IMR-90 (cell line): ENCODE data around the gene MAP4. TPM values are rescaled to one million over a fixed set of nuclear protein-coding genes. Genes with fewer than 3 reads are reported as not detected.

Experiments
- ATAC-seq: fragments of 200-7000 bp; cut with Tn5 transposase; 2 replicates; pipeline ENCODE4 v1.9.1; 2020; ENCODE audit warnings: low read depth, mild to moderate bottlenecking, moderate library complexity
- BruUV-seq: library from RNA; stranded (reverse); fragments of 400-500 nt; replicated peaks from 2 replicates; lab custom pipeline; 2021; lab: Mats Ljungman, UMichigan
- CTCF ChIA-PET: fragments of 300-600 bp; formaldehyde crosslinking; extraction: SDS; loops from one replicate; lab custom pipeline; 2021; ENCODE audit warnings: antibody characterized with exemption; lab: Yijun Ruan, JAX
- POLR2A ChIA-PET: fragments of 300-600 bp; sonication (Branson Sonifier 250); formaldehyde crosslinking; loops from one replicate; lab custom pipeline; 2022; ENCODE audit warnings: antibody characterized with exemption; ENCODE audit not compliant: unreplicated experiment; lab: Charles Lee
- DNase-seq: peaks from one replicate; pipeline ENCODE4 v3.0.0; 2013
- H2AFZ ChIP-seq: replicated peaks from 2 replicates; pipeline ENCODE3; 2013; ENCODE audit warnings: low read length, mild to moderate bottlenecking; ENCODE audit not compliant: poor library complexity
- H2AK5ac ChIP-seq: 2 replicates; pipeline ENCODE4 v1.6.1; 2013; ENCODE audit warnings: low read depth, low read length, inconsistent platforms
- H2AK9ac ChIP-seq: replicated peaks from 2 replicates; pipeline ENCODE3; 2013; ENCODE audit warnings: mild to moderate bottlenecking, low read depth, low read length, moderate library complexity; ENCODE audit not compliant: poor library complexity
- H2BK120ac ChIP-seq: 2 replicates; pipeline ENCODE4 v1.6.1; 2013; ENCODE audit warnings: low read depth, low read length, inconsistent platforms
- H2BK15ac ChIP-seq: 3 replicates; pipeline ENCODE4 v1.6.1; 2013; ENCODE audit warnings: low read depth, low read length, inconsistent platforms
- H2BK20ac ChIP-seq: 2 replicates; pipeline ENCODE4 v1.6.1; 2013; ENCODE audit warnings: low read depth, mild to moderate bottlenecking, inconsistent platforms, low read length, moderate library complexity
- H2BK5ac ChIP-seq: 2 replicates; pipeline ENCODE4 v1.6.1; 2013; ENCODE audit warnings: mild to moderate bottlenecking, low read depth, low read length, inconsistent platforms; ENCODE audit not compliant: poor library complexity, severe bottlenecking
- H3K14ac ChIP-seq: replicated peaks from 2 replicates; pipeline ENCODE4 v1.6.1; 2013; ENCODE audit warnings: low read depth, low read length, inconsistent platforms
- H3K18ac ChIP-seq: 2 replicates; pipeline ENCODE4 v1.6.1; 2013; ENCODE audit warnings: low read depth, low read length, control low read depth
- H3K23ac ChIP-seq: 2 replicates; pipeline ENCODE4 v1.6.1; 2013; ENCODE audit warnings: low read depth, low read length, inconsistent platforms
- H3K27ac ChIP-seq: 2 replicates; pipeline ENCODE4 v1.5.1; 2013; ENCODE audit warnings: mild to moderate bottlenecking, control low read depth, low read length; ENCODE audit not compliant: insufficient read depth
- H3K27me3 ChIP-seq: 2 replicates; pipeline ENCODE4 v1.6.1; 2013; ENCODE audit warnings: low read length; ENCODE audit not compliant: control insufficient read depth, insufficient read depth
- H3K36me3 ChIP-seq: 2 replicates; pipeline ENCODE4 v1.6.1; 2013; ENCODE audit warnings: low read length, mixed read lengths; ENCODE audit not compliant: control insufficient read depth, insufficient read depth
- H3K4ac ChIP-seq: 2 replicates; pipeline ENCODE4 v1.6.1; 2013; ENCODE audit warnings: low read depth, low read length, inconsistent platforms
- H3K4me1 ChIP-seq: 2 replicates; pipeline ENCODE4 v1.6.1; 2013; ENCODE audit warnings: low read length, mixed read lengths; ENCODE audit not compliant: control insufficient read depth, insufficient read depth
- H3K4me2 ChIP-seq: 2 replicates; pipeline ENCODE4 v1.6.1; 2013; ENCODE audit warnings: low read depth, mild to moderate bottlenecking, control low read depth, low read length, moderate library complexity
- H3K4me3 ChIP-seq: 2 replicates; pipeline ENCODE4 v1.5.1; 2013; ENCODE audit warnings: low read depth, mild to moderate bottlenecking, control low read depth, low read length, moderate library complexity; ENCODE audit not compliant: insufficient read depth
- H3K56ac ChIP-seq: 2 replicates; pipeline ENCODE4 v1.6.1; 2013; ENCODE audit warnings: low read length, inconsistent platforms; ENCODE audit not compliant: insufficient read depth; ENCODE audit errors: extremely low read depth
- H3K79me1 ChIP-seq, 2 experiments: 2 replicates each; pipeline ENCODE4 v1.6.1; 2013; ENCODE audit warnings: low read length in 2 of 2, inconsistent platforms in 1 of 2, low read depth in 1 of 2
- H3K9ac ChIP-seq: 2 replicates; pipeline ENCODE4 v1.6.1; 2013; ENCODE audit warnings: low read depth, low read length, control low read depth
- H3K9me1 ChIP-seq: 2 replicates; pipeline ENCODE4 v1.6.1; 2013; ENCODE audit warnings: low read length, inconsistent platforms; ENCODE audit not compliant: insufficient read depth
- H3K9me3 ChIP-seq: 2 replicates; pipeline ENCODE4 v1.6.1; 2013; ENCODE audit warnings: low read length; ENCODE audit not compliant: control insufficient read depth, insufficient read depth
- H4K20me1 ChIP-seq: 2 replicates; pipeline ENCODE4 v1.6.1; 2013; ENCODE audit warnings: low read length, inconsistent platforms; ENCODE audit not compliant: insufficient read depth
- H4K5ac ChIP-seq: 2 replicates; pipeline ENCODE4 v1.6.1; 2013; ENCODE audit warnings: mild to moderate bottlenecking, low read depth, low read length, control low read depth
- H4K8ac ChIP-seq, 2 experiments: 2 replicates each; pipeline ENCODE4 v1.6.1; 2013; ENCODE audit warnings: low read depth in 2 of 2, low read length in 2 of 2, control low read depth in 1 of 2, inconsistent platforms in 1 of 2
- H4K91ac ChIP-seq: 2 replicates; pipeline ENCODE4 v1.6.1; 2013; ENCODE audit warnings: low read depth, low read length, inconsistent platforms; ENCODE audit not compliant: insufficient read depth
- BHLHE40 ChIP-seq: fragments of 150-350 bp; IDR thresholded peaks from 2 replicates; pipeline ENCODE4 v1.6.1; 2016; ENCODE audit warnings: mild to moderate bottlenecking, low read depth, low read length
- CEBPB ChIP-seq: IDR thresholded peaks from 2 replicates; pipeline ENCODE4 v1.6.1; 2012; ENCODE audit warnings: low read depth, low read length, improper control_type of control experiment
- CHD1 ChIP-seq: IDR thresholded peaks from 2 replicates; pipeline ENCODE4 v1.6.1; 2012; ENCODE audit warnings: low read depth, low read length, improper control_type of control experiment
- CTCF ChIP-seq: conservative IDR thresholded peaks from 2 replicates; pipeline ENCODE4 v1.5.1; 2012; ENCODE audit warnings: mild to moderate bottlenecking, low read depth, low read length, improper control_type of control experiment
- ELK1 ChIP-seq: fragments of 150-350 bp; IDR thresholded peaks from 2 replicates; pipeline ENCODE4 v1.6.1; 2016; ENCODE audit warnings: low read depth, mild to moderate bottlenecking, low read length, moderate library complexity, borderline replicate concordance
- FOS ChIP-seq: fragments of 150-350 bp; IDR thresholded peaks from 2 replicates; pipeline ENCODE4 v1.6.1; 2016; ENCODE audit warnings: low read depth, low read length
- MAFK ChIP-seq: IDR thresholded peaks from 2 replicates; pipeline ENCODE4 v1.6.1; 2012; ENCODE audit warnings: low read depth, low read length, improper control_type of control experiment
- MAZ ChIP-seq: IDR thresholded peaks from 2 replicates; pipeline ENCODE4 v1.6.1; 2012; ENCODE audit warnings: low read depth, mild to moderate bottlenecking, low read length, improper control_type of control experiment, moderate library complexity, borderline replicate concordance
- MXI1 ChIP-seq: IDR thresholded peaks from 2 replicates; pipeline ENCODE4 v1.6.1; 2012; ENCODE audit warnings: low read depth, mild to moderate bottlenecking, low read length, moderate library complexity, borderline replicate concordance
- NFE2L2 ChIP-seq: fragments of 150-350 bp; IDR thresholded peaks from 2 replicates; pipeline ENCODE4 v1.6.1; 2016; ENCODE audit warnings: low read depth, mild to moderate bottlenecking, low read length
- POLR2A ChIP-seq: IDR thresholded peaks from 2 replicates; pipeline ENCODE4 v1.6.1; 2012; ENCODE audit warnings: mild to moderate bottlenecking, low read depth, low read length
- RAD21 ChIP-seq: IDR thresholded peaks from 2 replicates; pipeline ENCODE4 v1.6.1; 2012; ENCODE audit warnings: low read length, improper control_type of control experiment
- RCOR1 ChIP-seq: IDR thresholded peaks from 2 replicates; pipeline ENCODE4 v1.6.1; 2012; ENCODE audit warnings: mild to moderate bottlenecking, low read length, improper control_type of control experiment; ENCODE audit not compliant: insufficient replicate concordance
- RFX5 ChIP-seq: IDR thresholded peaks from 2 replicates; pipeline ENCODE4 v1.8.0; 2012; ENCODE audit warnings: low read depth, mild to moderate bottlenecking, low read length, moderate library complexity
- SMC3 ChIP-seq: fragments of 150-350 bp; IDR thresholded peaks from 2 replicates; pipeline ENCODE4 v1.6.1; 2016; ENCODE audit warnings: low read depth, mild to moderate bottlenecking, antibody characterized with exemption, low read length, moderate library complexity
- WGBS, 2 experiments: methylation state at CpG; one replicate each; pipeline versions ENCODE4 v1.1.5 to v1.1.7; 2013; ENCODE audit warnings: missing lambda C conversion rate in 2 of 2; ENCODE audit not compliant: insufficient read length in 1 of 2; ENCODE audit errors: extremely low coverage in 2 of 2; 5-methylcytosine and 5-hydroxymethylcytosine counted together
- dilution Hi-C: fragments of 300-500 bp; cut with HindIII; formaldehyde crosslinking; loops from one replicate; pipeline ENCODE4 v1.14.3; 2018; ENCODE audit warnings: low sequenced_read_pairs; ENCODE audit not compliant: unreplicated experiment
- in situ Hi-C: fragments of 300-500 bp; cut with MboI; formaldehyde crosslinking; loops from 3 replicates; pipeline ENCODE4 v1.14.3; 2019; ENCODE audit warnings: low sequenced_read_pairs, inconsistent platforms, mixed read lengths
- intact Hi-C: fragments of 100-400 bp; cut with micrococcal nuclease; formaldehyde crosslinking; loops from 2 replicates; pipeline ENCODE4 v1.10.0; 2022
- polyA plus RNA-seq, 3 experiments: library from polyadenylated mRNA; depleted of rRNA; stranded (reverse); fragments of >200 nt; gene quantifications; 2 replicates each; pipeline ENCODE4 v1.2.3, GENCODE V29; 2012; ENCODE audit warnings: low replicate concordance in 1 of 3
- total RNA-seq: library from RNA; depleted of rRNA; stranded (reverse); fragments of >200 nt; gene quantifications from 2 replicates; pipeline ENCODE4 v1.2.3, GENCODE V29; 2012
- TF ChIP-seq, protein P1 (sequence below): fragments of 150-350 bp; IDR thresholded peaks from 2 replicates; pipeline ENCODE4 v1.6.1; 2017; ENCODE audit warnings: mild to moderate bottlenecking, antibody characterized with exemption, low read length, low read depth

Gene MAP4
- total and polyA plus RNA-seq, 2 of the 4 experiments (the other 2 are of a cell fraction): 87.8 to 216 TPM

DNA sequence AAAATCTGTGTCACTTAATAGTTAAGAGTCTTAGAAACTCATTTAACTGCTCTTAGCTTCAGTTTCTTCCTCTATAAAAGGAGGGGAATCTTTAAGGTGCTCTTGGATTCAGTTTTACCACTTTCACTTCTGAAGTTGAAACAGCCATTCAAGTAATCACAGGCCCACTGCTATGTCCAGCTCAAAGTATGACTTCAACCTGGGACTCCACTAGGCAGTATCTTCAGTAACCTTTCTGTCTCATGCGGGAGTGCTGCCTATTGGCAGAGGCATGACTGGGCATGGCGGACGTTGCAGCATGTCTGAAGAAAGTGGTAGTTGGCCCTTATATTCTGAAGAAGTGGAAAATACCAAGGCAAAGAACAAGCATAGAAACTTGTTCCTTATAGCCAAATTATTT is 121.0 kb downstream of the MAP4 start:
- no TSS peak for BruUV-seq
- ChIA-PET CTCF (no interaction called here), POLR2A (no interaction called here)
- no peak overlapping the region for H2AK5ac ChIP-seq
- peaks cover 5% of the 10 kb centered on the region; the same call in 1 of the 2 replicates for H3K4me1 ChIP-seq
- dilution Hi-C loops: no loop called here
- H3K27me3 ChIP-seq: no peaks in the 10 kb centered on the region
- no peak overlapping the region for H3K4me3 ChIP-seq
- in situ Hi-C loops: no loop called here
- H3K9me1 ChIP-seq: peaks cover 16% of the 10 kb centered on the region
- no peak for DNase-seq
- no peak overlapping the region for H3K18ac ChIP-seq
- no peak overlapping the region for H3K23ac ChIP-seq
- H3K56ac ChIP-seq: no peak overlapping the region
- intact Hi-C loops: no loop called here
- TF ChIP-seq, protein P1, sequence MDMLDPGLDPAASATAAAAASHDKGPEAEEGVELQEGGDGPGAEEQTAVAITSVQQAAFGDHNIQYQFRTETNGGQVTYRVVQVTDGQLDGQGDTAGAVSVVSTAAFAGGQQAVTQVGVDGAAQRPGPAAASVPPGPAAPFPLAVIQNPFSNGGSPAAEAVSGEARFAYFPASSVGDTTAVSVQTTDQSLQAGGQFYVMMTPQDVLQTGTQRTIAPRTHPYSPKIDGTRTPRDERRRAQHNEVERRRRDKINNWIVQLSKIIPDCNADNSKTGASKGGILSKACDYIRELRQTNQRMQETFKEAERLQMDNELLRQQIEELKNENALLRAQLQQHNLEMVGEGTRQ: no peak
- TF ChIP-seq MXI1 (no peak), RFX5 (no peak), NFE2L2 (no peak), SMC3 (no peak), CTCF (no peak), RAD21 (no peak), RCOR1 (no peak), BHLHE40 (no peak), ELK1 (no peak), FOS (no peak), MAFK (no peak), CHD1 (no peak), CEBPB (no peak), MAZ (no peak), POLR2A (no peak)
- no peak overlapping the region for H2BK5ac ChIP-seq
- ATAC-seq: no peak
- no peak overlapping the region for H2BK20ac ChIP-seq
- no peak overlapping the region for H4K5ac ChIP-seq
- H4K91ac ChIP-seq: no peak overlapping the region
- H2AFZ ChIP-seq: no peak overlapping the region
- H3K14ac ChIP-seq: no peak overlapping the region
- WGBS, 2 experiments: no CpG with 5 or more reads among the region's 3 CpGs
- no peak overlapping the region for H4K8ac ChIP-seq
- H3K79me1 ChIP-seq: peaks cover 37 to 69% of the 10 kb centered on the region in 2 experiments
- no peak overlapping the region for H2AK9ac ChIP-seq
- no peak overlapping the region for H2BK15ac ChIP-seq
- H2BK120ac ChIP-seq: no peak overlapping the region
- no peak overlapping the region for H3K4me2 ChIP-seq
- no peaks in the 10 kb centered on the region for H3K9me3 ChIP-seq
- H3K36me3 ChIP-seq: peaks cover 43% of the 10 kb centered on the region
- H3K9ac ChIP-seq: no peak overlapping the region
- peaks cover 12% of the 10 kb centered on the region for H4K20me1 ChIP-seq
- H3K4ac ChIP-seq: no peak overlapping the region
- no peak overlapping the region for H3K27ac ChIP-seq
